Vagina (tissue), 2 donors: ENCODE data around the gene SH3BP5L. TPM values are rescaled to one million over a fixed set of nuclear protein-coding genes. Genes with fewer than 3 reads are reported as not detected.

Experiments used
- DNase-seq, 2 donors: peaks; one replicate each; pipeline ENCODE4 v3.0.0-alpha.2; 2017; ENCODE audit errors: extremely low spot score in 2 of 2
- H3K27ac ChIP-seq: fragments of 200-600 bp; sonication (generic); one replicate; pipeline ENCODE4 v1.5.1; 2019
- H3K27me3 ChIP-seq: fragments of 200-600 bp; sonication (generic); one replicate; pipeline ENCODE4 v1.5.1; 2019
- H3K36me3 ChIP-seq, 2 donors: fragments of 200-600 bp; sonication (generic); one replicate each; pipeline ENCODE4 v1.5.1; 2017 to 2019
- H3K4me1 ChIP-seq: fragments of 200-600 bp; sonication (generic); one replicate; pipeline ENCODE4 v1.5.1; 2019
- H3K4me3 ChIP-seq, 2 donors: fragments of 200-600 bp; sonication (generic); 1 replicate in 1 of 2; 2 replicates in 1 of 2; pipeline ENCODE4 v1.5.1; 2016 to 2019
- H3K9me3 ChIP-seq: fragments of 200-600 bp; sonication (generic); one replicate; pipeline ENCODE4 v1.5.1; 2019
- CTCF ChIP-seq, 3 experiments: fragments of 450-650 bp in 2 of 3; fragments of 200-600 bp in 1 of 3; sonication (generic) in 1 of 3; IDR thresholded peaks; one replicate each; pipeline ENCODE4 v1.5.1; 2017 to 2019; ENCODE audit warnings: antibody characterized with exemption in 3 of 3, mild to moderate bottlenecking in 2 of 3, moderate library complexity in 2 of 3
- POLR2A ChIP-seq, 2 donors: fragments of 450-650 bp; IDR thresholded peaks; one replicate each; pipeline ENCODE4 v1.6.1; 2017; ENCODE audit warnings: antibody characterized with exemption in 2 of 2, mild to moderate bottlenecking in 2 of 2, moderate library complexity in 2 of 2
- POLR2AphosphoS5 ChIP-seq, 2 donors: sonication (generic); formaldehyde crosslinking; IDR thresholded peaks; one replicate each; pipeline ENCODE4 v1.9.0; 2017; ENCODE audit warnings: antibody characterized with exemption in 2 of 2, mild to moderate bottlenecking in 2 of 2, low read depth in 1 of 2; ENCODE audit not compliant: insufficient read depth in 1 of 2
- intact Hi-C: fragments of 100-400 bp; cut with DNase I; formaldehyde crosslinking; loops from one replicate; pipeline ENCODE4 v1.15.1; 2023
- total RNA-seq: library from RNA; depleted of rRNA; stranded (reverse); fragments of >200 nt; gene quantifications from one replicate; pipeline ENCODE4 v1.2.3, GENCODE V29; 2016

Gene SH3BP5L
- total RNA-seq, 1 donor from 2014 or later = 18.7 TPM

DNA sequence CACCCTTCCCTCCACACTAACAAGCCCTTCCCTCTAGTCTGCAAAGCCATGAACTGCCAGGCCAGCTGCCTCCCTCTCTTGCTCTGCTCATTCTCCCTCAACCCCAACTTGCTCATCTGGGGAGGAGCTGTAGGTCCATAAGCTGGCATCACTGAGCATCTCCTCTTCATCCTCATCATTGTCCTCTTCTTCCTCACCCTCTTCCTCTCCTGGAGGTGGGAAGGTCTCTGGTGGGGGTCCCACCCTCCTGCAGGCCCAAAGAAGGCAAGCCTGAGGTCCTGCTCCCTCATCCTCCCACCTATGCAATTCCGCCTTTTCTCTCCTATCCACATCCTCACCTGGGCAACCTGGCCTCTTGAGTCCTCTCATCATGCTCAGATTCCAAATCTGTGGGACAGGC is 30.5 kb upstream of the SH3BP5L start:
- TF ChIP-seq CTCF (IDR thresholded peaks at IDR 0.05) (no peak), POLR2AphosphoS5 (IDR thresholded peaks at IDR 0.05; ENCODE audit: insufficient read depth in 1 of 2, low read depth in 1 of 2) (no peak), POLR2A (IDR thresholded peaks at IDR 0.05) (no peak)
- Histone ChIP-seq H3K4me1 (peaks cover 20% of the 10 kb centered on the region), H3K27ac (no peak overlapping the region), H3K9me3 (no peaks in the 10 kb centered on the region), H3K27me3 (no peaks in the 10 kb centered on the region), H3K4me3 (no peak overlapping the region), H3K36me3 (no peaks in the 10 kb centered on the region)
- peak in 1 of 2 donors; percentile 60 for DNase-seq
- intact Hi-C loops = no loop called here

- peak in 1 of 2 donors; percentile 82 for DNase-seq
- no peak overlapping the region for H3K27ac ChIP-seq
- no peaks in the 10 kb centered on the region for H3K9me3 ChIP-seq
- TF ChIP-seq CTCF (IDR thresholded peaks at IDR 0.05) (no peak), POLR2AphosphoS5 (IDR thresholded peaks at IDR 0.05; ENCODE audit: insufficient read depth in 1 of 2, low read depth in 1 of 2) (no peak), POLR2A (IDR thresholded peaks at IDR 0.05) (no peak)
- intact Hi-C loops = no loop called here
- H3K4me1 ChIP-seq = peaks cover 20% of the 10 kb centered on the region
- H3K36me3 ChIP-seq = no peaks in the 10 kb centered on the region
- no peaks in the 10 kb centered on the region for H3K27me3 ChIP-seq
- no peak overlapping the region for H3K4me3 ChIP-seq
These were observed 29.9 kb upstream of the SH3BP5L start for GRCh38 chr1:248855580-248855979.

DNA sequence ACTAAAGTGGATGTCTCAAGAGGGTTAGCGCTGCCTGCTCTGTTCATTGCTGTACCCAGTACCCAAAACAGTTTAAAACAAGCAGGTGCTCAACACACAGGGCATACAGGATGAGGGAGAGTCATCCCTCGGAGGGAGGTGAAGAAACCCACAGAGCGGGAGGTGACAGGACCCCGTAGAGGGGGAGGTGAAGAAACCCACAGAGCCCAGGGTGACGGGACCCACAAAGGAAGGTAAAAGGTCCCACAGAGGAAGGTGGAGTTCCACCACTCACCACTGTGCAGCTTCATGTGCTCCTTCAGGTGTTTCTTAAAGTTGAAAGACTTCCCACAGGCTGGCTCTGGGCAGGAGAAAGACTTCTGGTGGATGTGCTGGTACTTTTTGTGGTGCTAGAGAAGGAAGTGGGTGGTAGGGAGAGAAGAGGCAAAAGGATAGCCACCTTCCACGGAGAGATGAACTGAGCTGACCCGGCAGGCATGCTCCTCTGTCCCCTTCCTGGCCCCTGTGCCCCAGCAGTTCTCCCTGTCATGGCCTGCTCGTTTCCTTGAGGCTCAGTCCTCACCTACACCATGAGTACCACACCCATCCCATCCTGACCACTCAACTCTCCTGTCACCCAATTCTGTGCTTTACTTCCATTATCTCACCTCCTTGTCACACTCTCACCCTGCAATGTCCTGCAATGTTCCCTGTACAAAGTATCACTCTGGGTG is 28.1 kb upstream of the SH3BP5L start:
- TF ChIP-seq CTCF (IDR thresholded peaks at IDR 0.05) (no peak), POLR2AphosphoS5 (IDR thresholded peaks at IDR 0.05; ENCODE audit: insufficient read depth in 1 of 2, low read depth in 1 of 2) (no peak), POLR2A (IDR thresholded peaks at IDR 0.05) (no peak)
- intact Hi-C loops = no loop called here
- H3K36me3 ChIP-seq = no peaks in the 10 kb centered on the region
- DNase-seq = no peak
- H3K27ac ChIP-seq = no peak overlapping the region
- H3K9me3 ChIP-seq = no peaks in the 10 kb centered on the region
- peaks cover 14% of the 10 kb centered on the region for H3K4me1 ChIP-seq
- H3K27me3 ChIP-seq = no peaks in the 10 kb centered on the region
- no peak overlapping the region for H3K4me3 ChIP-seq

DNA sequence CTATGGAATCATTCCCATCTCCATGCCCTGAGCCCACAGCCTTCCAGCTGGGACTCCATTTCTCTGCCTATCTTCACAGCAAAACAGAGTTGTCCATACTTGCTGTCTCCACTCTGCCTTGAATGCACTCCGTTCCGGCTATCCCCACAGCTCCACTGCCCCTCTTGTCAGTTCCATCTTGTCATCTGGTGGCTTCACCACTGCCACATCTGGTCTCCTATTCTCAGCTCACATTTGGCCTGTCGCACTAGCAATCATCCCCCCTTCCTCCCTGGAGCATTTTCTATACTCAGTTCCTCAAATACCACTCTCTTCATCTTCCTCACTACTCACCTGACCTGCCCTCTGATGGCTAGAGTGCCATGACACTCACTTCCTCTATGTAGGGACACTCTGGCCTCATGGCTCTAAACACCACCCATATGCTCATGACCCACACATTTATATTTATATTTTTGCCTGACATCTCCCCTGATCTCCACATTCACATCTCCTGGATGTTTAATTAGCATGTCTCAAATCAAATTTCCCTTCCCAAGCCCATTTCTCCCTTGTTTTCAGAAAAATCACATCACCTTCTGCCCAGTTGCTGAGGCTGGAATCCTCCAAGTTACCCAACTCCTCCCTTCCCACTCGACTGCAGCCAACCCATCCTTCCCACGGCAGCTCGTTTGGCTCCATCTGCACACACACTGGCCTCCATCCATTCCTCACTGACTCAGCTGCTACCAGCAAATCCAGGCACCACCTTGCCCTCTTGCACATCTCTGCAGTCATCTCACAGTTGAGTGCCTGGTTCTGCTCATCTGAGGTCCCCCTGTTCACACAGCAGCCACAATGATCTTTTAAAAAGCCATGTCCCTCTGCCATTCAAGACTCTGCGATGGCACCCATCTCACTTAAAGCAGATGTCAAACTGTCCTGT is 27.0 kb upstream of the SH3BP5L start:
- Histone ChIP-seq H3K27ac (no peak overlapping the region), H3K36me3 (peaks cover 0 to 8% of the 10 kb centered on the region in 2 donors), H3K4me1 (peaks cover 7% of the 10 kb centered on the region), H3K9me3 (no peaks in the 10 kb centered on the region), H3K27me3 (no peaks in the 10 kb centered on the region), H3K4me3 (no peak overlapping the region)
- TF ChIP-seq CTCF (IDR thresholded peaks at IDR 0.05) (no peak), POLR2A (IDR thresholded peaks at IDR 0.05) (no peak), POLR2AphosphoS5 (IDR thresholded peaks at IDR 0.05; ENCODE audit: insufficient read depth in 1 of 2, low read depth in 1 of 2) (no peak)
- intact Hi-C loops = no loop called here
- no peak for DNase-seq
